ENCODE data around the gene TKT.

Gene TKT

GRCh38 chr3:53195066-53195450 lies 60.8 kb downstream of the TKT start:
- DNase-seq, result no peak
- Mint-ChIP-seq H3K27me3 (peaks cover 1% of the 10 kb centered on the region), H3K4me3 (no peak overlapping the region), H3K36me3 (ENCODE audit: low read depth) (peaks cover 2% of the 10 kb centered on the region), H3K4me1 (peaks cover 3% of the 10 kb centered on the region), H3K27ac (no peak overlapping the region), H3K9me3 (no peaks in the 10 kb centered on the region)
- no peak for ATAC-seq

GRCh38 chr3:53194210-53195065 lies 61.4 kb downstream of the TKT start:
- ATAC-seq (no peak), DNase-seq (no peak)
- Mint-ChIP-seq H3K4me3 (no peak overlapping the region), H3K27ac (no peak overlapping the region), H3K36me3 (ENCODE audit: low read depth) (peaks cover 4% of the 10 kb centered on the region), H3K27me3 (peaks cover 1% of the 10 kb centered on the region), H3K4me1 (peaks cover 3% of the 10 kb centered on the region), H3K9me3 (no peaks in the 10 kb centered on the region)

GRCh38 chr3:53193466-53194209 lies 62.2 kb downstream of the TKT start:
- Mint-ChIP-seq H3K9me3 (no peaks in the 10 kb centered on the region), H3K36me3 (ENCODE audit: low read depth) (peaks cover 4% of the 10 kb centered on the region), H3K4me1 (peaks cover 3% of the 10 kb centered on the region), H3K4me3 (no peak overlapping the region), H3K27me3 (peaks cover 1% of the 10 kb centered on the region), H3K27ac (no peak overlapping the region)
- DNase-seq (no peak), ATAC-seq (no peak)

GRCh38 chr3:53192608-53193007 lies 63.2 kb downstream of the TKT start:
- H3K4me3 Mint-ChIP-seq, result no peak overlapping the region
- no peaks in the 10 kb centered on the region for H3K9me3 Mint-ChIP-seq
- peaks cover 1% of the 10 kb centered on the region for H3K27me3 Mint-ChIP-seq
- H3K27ac Mint-ChIP-seq, result no peak overlapping the region
- peaks cover 4% of the 10 kb centered on the region for H3K36me3 Mint-ChIP-seq (ENCODE audit: low read depth)
- H3K4me1 Mint-ChIP-seq, result peaks cover 3% of the 10 kb centered on the region
- DNase-seq (no peak), ATAC-seq (no peak)

GRCh38 chr3:53191836-53192480 lies 63.9 kb downstream of the TKT start:
- Mint-ChIP-seq H3K9me3 (no peaks in the 10 kb centered on the region), H3K27ac (no peak overlapping the region), H3K4me3 (no peak overlapping the region), H3K27me3 (peaks cover 1% of the 10 kb centered on the region), H3K36me3 (ENCODE audit: low read depth) (peaks cover 4% of the 10 kb centered on the region), H3K4me1 (peaks cover under 1% of the 10 kb centered on the region)
- DNase-seq (no peak), ATAC-seq (no peak)

- H3K9me3 Mint-ChIP-seq, result no peaks in the 10 kb centered on the region
- peaks cover 4% of the 10 kb centered on the region for H3K36me3 Mint-ChIP-seq (ENCODE audit: low read depth)
- no peak overlapping the region for H3K4me3 Mint-ChIP-seq
- DNase-seq, result no peak
- no peak overlapping the region for H3K27ac Mint-ChIP-seq
- H3K4me1 Mint-ChIP-seq, result no peaks in the 10 kb centered on the region
- no peak for ATAC-seq
- H3K27me3 Mint-ChIP-seq, result peaks cover 1% of the 10 kb centered on the region
Measured at GRCh38 chr3:53190659-53191058, 65.2 kb downstream of the TKT start.

- no peaks in the 10 kb centered on the region for H3K4me1 Mint-ChIP-seq
- H3K36me3 Mint-ChIP-seq (ENCODE audit: low read depth), result peaks cover 4% of the 10 kb centered on the region
- no peak overlapping the region for H3K27ac Mint-ChIP-seq
- ATAC-seq, result no peak
- no peak overlapping the region for H3K4me3 Mint-ChIP-seq
- H3K27me3 Mint-ChIP-seq, result no peaks in the 10 kb centered on the region
- no peaks in the 10 kb centered on the region for H3K9me3 Mint-ChIP-seq
- DNase-seq, result no peak
Measured at GRCh38 chr3:53189276-53189675, 66.5 kb downstream of the TKT start.

- Mint-ChIP-seq H3K36me3 (ENCODE audit: low read depth) (peaks cover 4% of the 10 kb centered on the region), H3K9me3 (no peaks in the 10 kb centered on the region), H3K4me1 (no peaks in the 10 kb centered on the region), H3K4me3 (no peak overlapping the region), H3K27me3 (no peaks in the 10 kb centered on the region), H3K27ac (no peak overlapping the region)
- DNase-seq (no peak), ATAC-seq (no peak)
Measured at GRCh38 chr3:53188720-53189119, 67.1 kb downstream of the TKT start.

- no peaks in the 10 kb centered on the region for H3K9me3 Mint-ChIP-seq
- H3K4me1 Mint-ChIP-seq, result no peaks in the 10 kb centered on the region
- peaks cover 6% of the 10 kb centered on the region for H3K36me3 Mint-ChIP-seq (ENCODE audit: low read depth)
- DNase-seq (no peak), ATAC-seq (no peak)
- no peak overlapping the region for H3K27ac Mint-ChIP-seq
- no peak overlapping the region for H3K4me3 Mint-ChIP-seq
- no peaks in the 10 kb centered on the region for H3K27me3 Mint-ChIP-seq
Measured at GRCh38 chr3:53188136-53188685, 67.6 kb downstream of the TKT start.

GRCh38 chr3:53187430-53187829 lies 68.4 kb downstream of the TKT start:
- no peaks in the 10 kb centered on the region for H3K27me3 Mint-ChIP-seq
- no peak for ATAC-seq
- H3K27ac Mint-ChIP-seq, result no peak overlapping the region
- H3K9me3 Mint-ChIP-seq, result no peaks in the 10 kb centered on the region
- H3K4me1 Mint-ChIP-seq, result no peaks in the 10 kb centered on the region
- H3K36me3 Mint-ChIP-seq (ENCODE audit: low read depth), result peaks cover 10% of the 10 kb centered on the region
- no peak for DNase-seq
- H3K4me3 Mint-ChIP-seq, result no peak overlapping the region

GRCh38 chr3:53186726-53187125 lies 69.1 kb downstream of the TKT start:
- H3K4me1 Mint-ChIP-seq, result no peaks in the 10 kb centered on the region

GRCh38 chr3:53185761-53186465 lies 69.9 kb downstream of the TKT start:
- Mint-ChIP-seq H3K27ac (no peak overlapping the region), H3K27me3 (no peaks in the 10 kb centered on the region), H3K4me1 (no peaks in the 10 kb centered on the region), H3K9me3 (no peaks in the 10 kb centered on the region), H3K4me3 (no peak overlapping the region), H3K36me3 (ENCODE audit: low read depth) (peaks cover 7% of the 10 kb centered on the region)
- DNase-seq (no peak), ATAC-seq (no peak)

More at GRCh38 chr3:53186726-53187125, 69.1 kb downstream of the TKT start:
- Mint-ChIP-seq H3K27ac (no peak overlapping the region), H3K27me3 (no peaks in the 10 kb centered on the region), H3K9me3 (no peaks in the 10 kb centered on the region), H3K4me3 (no peak overlapping the region), H3K36me3 (ENCODE audit: low read depth) (peaks cover 7% of the 10 kb centered on the region)
- no peak for ATAC-seq
- no peak for DNase-seq

- no peak for DNase-seq
- Mint-ChIP-seq H3K27me3 (no peaks in the 10 kb centered on the region), H3K4me3 (no peak overlapping the region), H3K9me3 (no peaks in the 10 kb centered on the region), H3K4me1 (peaks cover 2% of the 10 kb centered on the region), H3K36me3 (ENCODE audit: low read depth) (peaks cover 5% of the 10 kb centered on the region), H3K27ac (no peak overlapping the region)
- no peak for ATAC-seq
Measured at GRCh38 chr3:53184701-53185100, 71.1 kb downstream of the TKT start.

- ATAC-seq (no peak), DNase-seq (no peak)
- Mint-ChIP-seq H3K27ac (no peak overlapping the region), H3K4me3 (no peak overlapping the region), H3K27me3 (no peaks in the 10 kb centered on the region), H3K36me3 (ENCODE audit: low read depth) (peaks cover 12% of the 10 kb centered on the region), H3K4me1 (peaks cover 2% of the 10 kb centered on the region), H3K9me3 (no peaks in the 10 kb centered on the region)
Measured at GRCh38 chr3:53183514-53183913, 72.3 kb downstream of the TKT start.

Measured in activated naive CD8-positive, alpha-beta T cell treated with anti-CD3 and anti-CD28 coated beads, Interleukin-2, amount 50 U/mL, for 24 hours (primary cell).